ENCODE results near the gene TSLP.

The TSLP gene

GRCh38 chr5:111071413-111071812 is at the start of gene TSLP:
TSLP (plus strand) TSS chr5:111071713; CDS start chr5:111071891, 178 bp downstream.
- TF ChIP-seq CTCF (IDR thresholded peaks at IDR 0.05; ENCODE audit: low read depth, low read length): no peak
- H3K4me3 ChIP-seq (ENCODE audit: low read depth, low read length): no peak within 1 kb of the TSS

- no peak overlapping the region for H3K4me3 ChIP-seq (ENCODE audit: low read depth, low read length)
- TF ChIP-seq CTCF (IDR thresholded peaks at IDR 0.05; ENCODE audit: low read depth, low read length): no peak
These were observed 49.2 kb upstream of the TSLP start for GRCh38 chr5:111022301-111022700.

GRCh38 chr5:111028865-111029264 is 42.6 kb upstream of the TSLP start:
- H3K4me3 ChIP-seq (ENCODE audit: low read depth, low read length): no peak overlapping the region
- TF ChIP-seq CTCF (IDR thresholded peaks at IDR 0.05; ENCODE audit: low read depth, low read length): no peak

- no peak for TF ChIP-seq CTCF (IDR thresholded peaks at IDR 0.05; ENCODE audit: low read depth, low read length)
- no peak overlapping the region for H3K4me3 ChIP-seq (ENCODE audit: low read depth, low read length)
These were observed 27.6 kb upstream of the TSLP start for GRCh38 chr5:111043712-111044506.

- no peak overlapping the region for H3K4me3 ChIP-seq (ENCODE audit: low read depth, low read length)
- no peak for TF ChIP-seq CTCF (IDR thresholded peaks at IDR 0.05; ENCODE audit: low read depth, low read length)
These were observed 13.4 kb upstream of the TSLP start for GRCh38 chr5:111058064-111058463.

GRCh38 chr5:111060169-111060568 is 11.3 kb upstream of the TSLP start:
- no peak overlapping the region for H3K4me3 ChIP-seq (ENCODE audit: low read depth, low read length)
- no peak for TF ChIP-seq CTCF (IDR thresholded peaks at IDR 0.05; ENCODE audit: low read depth, low read length)

GRCh38 chr5:111061618-111062017 is 9.9 kb upstream of the TSLP start:
- H3K4me3 ChIP-seq (ENCODE audit: low read depth, low read length): no peak overlapping the region
- TF ChIP-seq CTCF (IDR thresholded peaks at IDR 0.05; ENCODE audit: low read depth, low read length): no peak

Measured in WI38 (cell line).